Heart left ventricle (tissue), 16 donors: ENCODE data around the gene DENR. TPM values are rescaled to one million over a fixed set of nuclear protein-coding genes. Genes with fewer than 3 reads are reported as not detected.

Experiments
- ATAC-seq, 4 donors: fragments of 200-7000 bp; cut with Tn5 transposase; one replicate each; pipeline ENCODE4 v1.9.1; 2020 to 2022; ENCODE audit warnings: moderate library complexity in 4 of 4, mild to moderate bottlenecking in 3 of 4, moderate number of reproducible peaks in 1 of 4
- DNase-seq, 5 donors: peaks; one replicate each; pipeline ENCODE4 v3.0.0-alpha.2; 2020
- H3K27ac ChIP-seq, 12 donors: fragments of 200-600 bp; sonication (generic) in 4 of 12; one replicate each; pipeline versions ENCODE4 v1.5.0 to v1.8.0; 2016 to 2022; ENCODE audit warnings: mild to moderate bottlenecking in 2 of 12
- H3K27me3 ChIP-seq, 9 donors: fragments of 200-600 bp; sonication (generic) in 2 of 9; one replicate each; pipeline versions ENCODE4 v1.5.1 to v1.8.0; 2016 to 2022; ENCODE audit warnings: mild to moderate bottlenecking in 3 of 9
- H3K36me3 ChIP-seq, 9 donors: fragments of 200-600 bp; sonication (generic) in 2 of 9; one replicate each; pipeline versions ENCODE4 v1.5.0 to v1.8.0; 2018 to 2022; ENCODE audit warnings: mild to moderate bottlenecking in 2 of 9
- H3K4me1 ChIP-seq, 12 donors: fragments of 200-600 bp; sonication (generic) in 4 of 12; one replicate each; pipeline versions ENCODE4 v1.5.0 to v1.8.0; 2016 to 2022; ENCODE audit warnings: mild to moderate bottlenecking in 3 of 12
- H3K4me3 ChIP-seq, 12 donors: fragments of 200-600 bp; sonication (generic) in 4 of 12; one replicate each; pipeline versions ENCODE4 v1.5.0 to v1.8.0; 2017 to 2022; ENCODE audit warnings: mild to moderate bottlenecking in 9 of 12, moderate library complexity in 4 of 12
- H3K9me3 ChIP-seq, 12 donors: fragments of 200-600 bp; sonication (generic) in 4 of 12; one replicate each; pipeline versions ENCODE4 v1.5.0 to v1.8.0; 2016 to 2022; ENCODE audit warnings: mild to moderate bottlenecking in 1 of 12
- CTCF ChIP-seq, 12 donors: fragments of 200-600 bp; sonication (generic) in 4 of 12; IDR thresholded peaks; one replicate each; pipeline versions ENCODE4 v1.5.0 to v1.8.0; 2018 to 2022; ENCODE audit warnings: antibody characterized with exemption in 12 of 12, mild to moderate bottlenecking in 5 of 12
- POLR2A ChIP-seq, 2 donors: fragments of 450-650 bp; IDR thresholded peaks; one replicate each; pipeline ENCODE4 v1.6.1; 2017; ENCODE audit warnings: antibody characterized with exemption in 2 of 2, mild to moderate bottlenecking in 2 of 2, moderate library complexity in 2 of 2
- WGBS, 4 donors: extraction: QIAGEN DNeasy Blood & Tissue Kit in 2 of 4; methylation state at CpG; one replicate each; pipeline versions ENCODE4 v1.1.5 to v1.1.7; 2013 to 2018; 5-methylcytosine and 5-hydroxymethylcytosine counted together
- intact Hi-C, 10 donors: fragments of 100-400 bp; cut with DNase I; formaldehyde crosslinking; loops; one replicate each; pipeline versions ENCODE4 v1.11.1 to v1.14.2; 2022
- polyA plus RNA-seq, 2 donors: library from polyadenylated mRNA; stranded (reverse); fragments of 200-250 nt; gene quantifications; one replicate each; pipeline ENCODE4 v1.2.3, GENCODE V29; 2013
- total RNA-seq, 9 donors: library from RNA; depleted of rRNA in 2 of 9; stranded (reverse); fragments of >200 nt in 2 of 9; fragmentation: NEBNext Ultra II Directional in 3 of 9; extraction: Animal tissue kit (Norgen Biotek cat#: 25700) in 3 of 9; gene quantifications; one replicate each; pipeline versions ENCODE4 v1.1.0 to v1.2.4, GENCODE V29; 2016 to 2023
- donor health status: ischemic (EF 13 %, LVEDD 7.1; RV severe dilation, severe dysfunction).
- donor health status: healthy with polysubstance abuse.
- donor health status: DM: no; HTN: yes; CAD: no.
- donor health status: DM: no; HTN: no; CAD: no.
- donor health status: ischemic (EF 25% LVEDD 6.9; RV normal size, moderate dysfunction).
- donor health status: ischemic (EF 25% LVEDD 5.7; RV mildly dilated, moderate dysfunction).
- donor health status: healthy.
- donor health status: DM: yes; HTN: yes; CAD: no.
- donor health status: ischemic (EF 35%, LVEDD 5.7; RV mildly dilated, moderate dysfunction).
- donor health status: nonischemic (EF 11% LVEDD 7.7; RV severe dilation, severe dysfunction).
- donor health status: DM: yes; HTN: yes; CAD: no.
- donor health status: PGD.
- donor health status: ischemic (EF 29% LVEDD 5.4; RV normal size, mild dysfunction).
- donor health status: nonischemic (EF 23%, LVEDD 6.1; RV moderate dilation, normal function).

Gene DENR
- total and polyA plus RNA-seq, 11 donors = 13.3 to 32.7 (median 26.3) TPM

DNA sequence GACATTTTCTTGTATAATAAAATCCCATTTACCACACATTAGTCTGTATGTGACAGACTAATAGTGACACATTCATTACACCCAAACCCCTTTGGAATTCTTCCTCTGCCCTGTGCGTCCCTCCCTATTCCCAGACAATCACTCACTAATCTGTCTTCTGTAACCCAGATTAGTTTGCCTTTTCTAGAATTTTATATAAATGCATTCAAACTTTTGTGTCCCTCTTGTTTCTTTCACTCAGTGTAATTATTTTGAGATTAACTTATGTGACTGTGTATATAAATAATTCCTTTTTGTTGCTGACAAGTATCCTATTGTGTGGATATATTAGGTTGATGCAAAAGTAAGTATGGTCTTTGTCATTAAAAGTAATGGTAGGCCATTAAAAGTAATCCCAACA is 55.0 kb downstream of the DENR start:
- H3K36me3 ChIP-seq = no peaks in the 10 kb centered on the region
- intact Hi-C loops = no loop called here
- H3K4me1 ChIP-seq = no peaks in the 10 kb centered on the region
- 87 to 97% (median 92%) methylated on average over 1 of the region's 1 CpG for WGBS, 4 donors
- TF ChIP-seq CTCF (IDR thresholded peaks at IDR 0.05) = no peak
- no peak for TF ChIP-seq POLR2A (IDR thresholded peaks at IDR 0.05)
- no peaks in the 10 kb centered on the region for H3K9me3 ChIP-seq
- H3K27ac ChIP-seq = no peak overlapping the region
- no peak overlapping the region for H3K4me3 ChIP-seq
- no peak for ATAC-seq
- DNase-seq = no peak
- H3K27me3 ChIP-seq = no peaks in the 10 kb centered on the region

- no peaks in the 10 kb centered on the region for H3K4me1 ChIP-seq
- whole genome bisulfite sequencing, 4 donors = 65 to 74% (median 67%) methylated on average over 3 of the region's 3 CpGs
- intact Hi-C loops = no loop called here
- DNase-seq = no peak
- H3K36me3 ChIP-seq = no peaks in the 10 kb centered on the region
- H3K27me3 ChIP-seq = no peaks in the 10 kb centered on the region
- ATAC-seq = no peak
- H3K27ac ChIP-seq = no peak overlapping the region
- no peaks in the 10 kb centered on the region for H3K9me3 ChIP-seq
- TF ChIP-seq CTCF (IDR thresholded peaks at IDR 0.05) (no peak), POLR2A (IDR thresholded peaks at IDR 0.05) (no peak)
- no peak overlapping the region for H3K4me3 ChIP-seq
Observed at GRCh38 chr12:122811777-122812176, 59.2 kb downstream of the DENR start.

DNA sequence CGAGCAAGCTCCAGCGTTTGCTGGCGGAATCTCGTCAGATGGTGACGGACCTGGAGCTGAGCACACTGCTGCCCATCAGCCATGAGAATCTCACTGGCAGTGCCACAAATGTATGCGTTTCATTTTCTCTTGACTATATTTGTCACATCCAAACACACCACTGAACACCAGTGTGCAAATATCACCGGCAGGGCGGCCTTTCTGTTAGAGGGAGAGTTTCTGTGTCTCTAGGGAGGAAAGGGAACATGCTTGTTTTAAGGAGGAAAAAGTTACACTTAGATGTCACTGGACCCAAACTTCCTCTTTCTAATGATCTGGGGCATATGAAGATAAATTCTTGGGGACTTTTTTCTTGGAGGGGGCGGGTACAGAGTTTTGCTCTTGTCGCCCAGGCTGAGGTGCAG is 60.7 kb downstream of the DENR start:
- no peaks in the 10 kb centered on the region for H3K9me3 ChIP-seq
- intact Hi-C loops = no loop called here
- no peaks in the 10 kb centered on the region for H3K36me3 ChIP-seq
- WGBS, 4 donors = 65 to 80% (median 74%) methylated on average over 10 of the region's 10 CpGs
- no peaks in the 10 kb centered on the region for H3K27me3 ChIP-seq
- H3K4me1 ChIP-seq = no peaks in the 10 kb centered on the region
- DNase-seq (no peak), ATAC-seq (no peak)
- no peak overlapping the region for H3K4me3 ChIP-seq
- TF ChIP-seq POLR2A (IDR thresholded peaks at IDR 0.05) = no peak
- no peak for TF ChIP-seq CTCF (IDR thresholded peaks at IDR 0.05)
- H3K27ac ChIP-seq = no peak overlapping the region

GRCh38 chr12:122819209-122819785 is 66.7 kb downstream of the DENR start:
- Histone ChIP-seq H3K36me3 (no peaks in the 10 kb centered on the region), H3K9me3 (no peaks in the 10 kb centered on the region), H3K4me1 (no peaks in the 10 kb centered on the region), H3K27me3 (no peaks in the 10 kb centered on the region), H3K27ac (no peak overlapping the region), H3K4me3 (no peak overlapping the region)
- intact Hi-C loops = no loop called here
- DNase-seq (no peak), ATAC-seq (no peak)
- 63 to 73% (median 69%) methylated on average over 10 of the region's 10 CpGs for WGBS, 4 donors
- TF ChIP-seq POLR2A (IDR thresholded peaks at IDR 0.05) (no peak), CTCF (IDR thresholded peaks at IDR 0.05) (no peak)
